Measurements from ENCODE around the gene SEMA4D. TPM values are rescaled to one million over a fixed set of nuclear protein-coding genes. Genes with fewer than 3 reads are reported as not detected.

SEMA4D gene
- total RNA-seq, 1 experiment from 2014 or later = 8.0 TPM

DNA sequence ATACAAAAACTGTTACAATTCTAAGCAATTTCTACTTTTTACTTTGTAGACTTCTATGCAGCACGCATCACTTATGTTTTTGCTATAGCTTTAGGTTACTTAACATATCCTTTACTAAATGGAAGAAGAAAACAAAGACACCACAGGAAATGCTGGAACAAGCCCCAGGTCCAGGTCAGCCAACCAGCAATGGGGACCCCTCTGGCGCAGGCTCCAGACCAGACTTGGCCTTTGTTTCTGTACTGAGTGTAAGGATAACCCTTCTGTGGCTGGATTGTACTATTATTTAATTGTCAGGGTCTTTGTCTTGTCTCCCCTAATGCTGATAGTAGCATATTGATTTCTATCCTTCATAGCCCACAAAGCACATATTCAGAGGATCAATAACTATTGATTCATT is 4.2 kb downstream of the SEMA4D start:
- ChIA-PET CTCF (no interaction called here), POLR2A (ENCODE audit: unreplicated experiment) (no interaction called here)
- BruUV-seq (replicated peaks) = no TSS peak
- H3F3A ChIP-seq (ENCODE audit: low read length, unreplicated experiment) = no peaks in the 10 kb centered on the region
- H3K4me1 ChIP-seq (ENCODE audit: insufficient read depth, low read length) = peaks cover 9% of the 10 kb centered on the region; the same call in 1 of the 2 replicates
- ATAC-seq = no peak
- H3K9me2 ChIP-seq (replicated peaks; ENCODE audit: low read length) = no peaks in the 10 kb centered on the region
- H3K27ac ChIP-seq (ENCODE audit: low read length) = no peak overlapping the region
- no peak for DNase-seq
- H3K4me2 ChIP-seq (ENCODE audit: low read length) = no peak overlapping the region
- no peaks in the 10 kb centered on the region for H3K36me3 ChIP-seq (ENCODE audit: low read depth, low read length)
- TF ChIP-seq EZH2phosphoT487 (IDR thresholded peaks at IDR 0.05; ENCODE audit: borderline replicate concordance, low read length) = no peak
- no peak for TF ChIP-seq EZH2 (IDR thresholded peaks at IDR 0.05; ENCODE audit: low read length, unreplicated experiment)
- TF ChIP-seq, protein P1, sequence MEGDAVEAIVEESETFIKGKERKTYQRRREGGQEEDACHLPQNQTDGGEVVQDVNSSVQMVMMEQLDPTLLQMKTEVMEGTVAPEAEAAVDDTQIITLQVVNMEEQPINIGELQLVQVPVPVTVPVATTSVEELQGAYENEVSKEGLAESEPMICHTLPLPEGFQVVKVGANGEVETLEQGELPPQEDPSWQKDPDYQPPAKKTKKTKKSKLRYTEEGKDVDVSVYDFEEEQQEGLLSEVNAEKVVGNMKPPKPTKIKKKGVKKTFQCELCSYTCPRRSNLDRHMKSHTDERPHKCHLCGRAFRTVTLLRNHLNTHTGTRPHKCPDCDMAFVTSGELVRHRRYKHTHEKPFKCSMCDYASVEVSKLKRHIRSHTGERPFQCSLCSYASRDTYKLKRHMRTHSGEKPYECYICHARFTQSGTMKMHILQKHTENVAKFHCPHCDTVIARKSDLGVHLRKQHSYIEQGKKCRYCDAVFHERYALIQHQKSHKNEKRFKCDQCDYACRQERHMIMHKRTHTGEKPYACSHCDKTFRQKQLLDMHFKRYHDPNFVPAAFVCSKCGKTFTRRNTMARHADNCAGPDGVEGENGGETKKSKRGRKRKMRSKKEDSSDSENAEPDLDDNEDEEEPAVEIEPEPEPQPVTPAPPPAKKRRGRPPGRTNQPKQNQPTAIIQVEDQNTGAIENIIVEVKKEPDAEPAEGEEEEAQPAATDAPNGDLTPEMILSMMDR (conservative IDR thresholded peaks at IDR 0.05; ENCODE audit: low read depth, low read length) = no peak
- no peak overlapping the region for H2AFZ ChIP-seq (ENCODE audit: low read length)
- peaks cover 33% of the 10 kb centered on the region for H3K79me2 ChIP-seq (ENCODE audit: low read length)
- H3K9ac ChIP-seq (ENCODE audit: low read length) = no peak overlapping the region
- H4K20me1 ChIP-seq (ENCODE audit: low read length) = peaks cover 3% of the 10 kb centered on the region; the same call in 1 of the 2 replicates
- intact Hi-C loops (cut with micrococcal nuclease) = no loop called here
- H3K9me3 ChIP-seq (ENCODE audit: low read length) = no peaks in the 10 kb centered on the region
- H3K4me3 ChIP-seq (ENCODE audit: low read length) = no peak overlapping the region
- H3K27me3 ChIP-seq (ENCODE audit: low read length) = no peaks in the 10 kb centered on the region

DNA sequence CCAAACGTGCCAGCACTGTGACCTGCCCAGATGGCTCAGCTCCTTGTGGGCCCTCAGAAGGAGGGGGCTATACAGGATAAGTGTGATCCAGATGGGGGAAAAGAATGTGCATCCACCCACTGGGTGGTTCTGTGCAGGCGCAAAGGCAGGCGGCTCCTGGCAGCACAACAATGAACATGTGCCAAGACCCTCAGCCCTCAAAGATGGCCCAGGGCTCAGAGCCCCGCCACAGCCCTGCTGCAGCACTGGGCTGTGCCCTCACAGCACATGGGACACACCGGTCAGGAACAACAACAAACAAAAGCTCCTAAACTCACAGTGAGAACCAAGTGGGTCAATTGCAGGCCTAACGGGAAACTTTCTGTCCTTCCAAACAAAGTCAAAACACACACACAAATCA is 4.7 kb downstream of the SEMA4D start:
- ChIA-PET CTCF (no interaction called here), POLR2A (ENCODE audit: unreplicated experiment) (no interaction called here)
- Histone ChIP-seq H3K79me2 (ENCODE audit: low read length) (peaks cover 36% of the 10 kb centered on the region), H3K9me2 (replicated peaks; ENCODE audit: low read length) (no peaks in the 10 kb centered on the region), H3K36me3 (ENCODE audit: low read depth, low read length) (no peaks in the 10 kb centered on the region), H3K9ac (ENCODE audit: low read length) (no peak overlapping the region), H3K4me2 (ENCODE audit: low read length) (no peak overlapping the region), H3F3A (ENCODE audit: low read length, unreplicated experiment) (no peaks in the 10 kb centered on the region), H3K9me3 (ENCODE audit: low read length) (no peaks in the 10 kb centered on the region), H4K20me1 (ENCODE audit: low read length) (peaks cover 3% of the 10 kb centered on the region; the same call in 1 of the 2 replicates), H3K4me1 (ENCODE audit: insufficient read depth, low read length) (peaks cover 7% of the 10 kb centered on the region; the same call in 1 of the 2 replicates), H3K4me3 (ENCODE audit: low read length) (no peak overlapping the region), H3K27me3 (ENCODE audit: low read length) (no peaks in the 10 kb centered on the region), H3K27ac (ENCODE audit: low read length) (no peak overlapping the region), H2AFZ (ENCODE audit: low read length) (no peak overlapping the region)
- DNase-seq = no peak
- no TSS peak for BruUV-seq (replicated peaks)
- ATAC-seq = no peak
- intact Hi-C loops (cut with micrococcal nuclease) = no loop called here
- TF ChIP-seq, protein P1 (conservative IDR thresholded peaks at IDR 0.05; ENCODE audit: low read depth, low read length) = no peak
- TF ChIP-seq EZH2phosphoT487 (IDR thresholded peaks at IDR 0.05; ENCODE audit: borderline replicate concordance, low read length) (no peak), EZH2 (IDR thresholded peaks at IDR 0.05; ENCODE audit: low read length, unreplicated experiment) (no peak)

DNA sequence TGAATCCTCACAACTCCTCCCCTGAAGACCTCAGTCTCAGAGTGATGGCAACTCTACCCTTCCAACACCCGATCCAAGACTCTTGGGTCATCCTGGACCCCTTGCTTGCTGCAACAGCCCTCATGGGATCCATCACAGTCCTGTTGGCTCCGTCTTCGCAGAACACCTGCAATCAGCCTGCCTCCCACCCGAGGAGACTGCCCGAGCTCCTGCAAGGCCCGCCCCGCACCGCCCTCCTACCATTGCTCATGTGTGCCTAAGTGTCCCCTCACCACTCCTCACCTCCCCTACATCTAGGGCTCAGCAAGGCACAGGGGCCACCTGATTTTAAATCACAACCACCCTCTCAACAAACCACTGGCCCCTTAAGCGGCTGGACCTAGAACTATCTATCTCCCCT is 5.3 kb downstream of the SEMA4D start:
- peaks cover 6% of the 10 kb centered on the region; the same call in 1 of the 2 replicates for H3K4me1 ChIP-seq (ENCODE audit: insufficient read depth, low read length)
- TF ChIP-seq EZH2 (IDR thresholded peaks at IDR 0.05; ENCODE audit: low read length, unreplicated experiment) (no peak), EZH2phosphoT487 (IDR thresholded peaks at IDR 0.05; ENCODE audit: borderline replicate concordance, low read length) (no peak)
- TF ChIP-seq, protein P1 (conservative IDR thresholded peaks at IDR 0.05; ENCODE audit: low read depth, low read length) = no peak
- no TSS peak for BruUV-seq (replicated peaks)
- H3K4me3 ChIP-seq (ENCODE audit: low read length) = no peak overlapping the region
- no peak for DNase-seq
- no peaks in the 10 kb centered on the region for H3F3A ChIP-seq (ENCODE audit: low read length, unreplicated experiment)
- H3K9me3 ChIP-seq (ENCODE audit: low read length) = no peaks in the 10 kb centered on the region
- ATAC-seq = no peak
- CTCF ChIA-PET = no interaction called here
- no peak overlapping the region for H3K27ac ChIP-seq (ENCODE audit: low read length)
- no peak overlapping the region for H3K9ac ChIP-seq (ENCODE audit: low read length)
- H3K9me2 ChIP-seq (replicated peaks; ENCODE audit: low read length) = no peaks in the 10 kb centered on the region
- H2AFZ ChIP-seq (ENCODE audit: low read length) = no peak overlapping the region
- peaks cover 36% of the 10 kb centered on the region for H3K79me2 ChIP-seq (ENCODE audit: low read length)
- POLR2A ChIA-PET (ENCODE audit: unreplicated experiment) = interaction anchor here (0.6 kb wide), 1 partner anchor 27 kb away, joined by 3 read pairs; no protein-coding TSS in a partner anchor
- H3K4me2 ChIP-seq (ENCODE audit: low read length) = no peak overlapping the region
- peaks cover 3% of the 10 kb centered on the region; the same call in 1 of the 2 replicates for H4K20me1 ChIP-seq (ENCODE audit: low read length)
- intact Hi-C loops (cut with micrococcal nuclease) = no loop called here
- no peaks in the 10 kb centered on the region for H3K36me3 ChIP-seq (ENCODE audit: low read depth, low read length)
- H3K27me3 ChIP-seq (ENCODE audit: low read length) = no peaks in the 10 kb centered on the region
